Stimulated activated CD4-positive, alpha-beta T cell treated with anti-CD3 and anti-CD28 coated beads, TNF-alpha, amount 100 ng/mL, for 48 hours (primary cell): ENCODE measurements around the gene PLCD3.

Experiments used
- DNase-seq, 3 donors: peaks; one replicate each; pipeline ENCODE4 v3.0.0-alpha.2; 2020; ENCODE audit warnings: low read depth in 3 of 3

The PLCD3 gene, protein sequence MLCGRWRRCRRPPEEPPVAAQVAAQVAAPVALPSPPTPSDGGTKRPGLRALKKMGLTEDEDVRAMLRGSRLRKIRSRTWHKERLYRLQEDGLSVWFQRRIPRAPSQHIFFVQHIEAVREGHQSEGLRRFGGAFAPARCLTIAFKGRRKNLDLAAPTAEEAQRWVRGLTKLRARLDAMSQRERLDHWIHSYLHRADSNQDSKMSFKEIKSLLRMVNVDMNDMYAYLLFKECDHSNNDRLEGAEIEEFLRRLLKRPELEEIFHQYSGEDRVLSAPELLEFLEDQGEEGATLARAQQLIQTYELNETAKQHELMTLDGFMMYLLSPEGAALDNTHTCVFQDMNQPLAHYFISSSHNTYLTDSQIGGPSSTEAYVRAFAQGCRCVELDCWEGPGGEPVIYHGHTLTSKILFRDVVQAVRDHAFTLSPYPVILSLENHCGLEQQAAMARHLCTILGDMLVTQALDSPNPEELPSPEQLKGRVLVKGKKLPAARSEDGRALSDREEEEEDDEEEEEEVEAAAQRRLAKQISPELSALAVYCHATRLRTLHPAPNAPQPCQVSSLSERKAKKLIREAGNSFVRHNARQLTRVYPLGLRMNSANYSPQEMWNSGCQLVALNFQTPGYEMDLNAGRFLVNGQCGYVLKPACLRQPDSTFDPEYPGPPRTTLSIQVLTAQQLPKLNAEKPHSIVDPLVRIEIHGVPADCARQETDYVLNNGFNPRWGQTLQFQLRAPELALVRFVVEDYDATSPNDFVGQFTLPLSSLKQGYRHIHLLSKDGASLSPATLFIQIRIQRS

GRCh38 chr17:45132320-45132571 is at the start of gene PLCD3:
PLCD3 (minus strand) TSS chr17:45132515; CDS start chr17:45132410, 105 bp downstream.
- DNase-seq, result no peak

DNA sequence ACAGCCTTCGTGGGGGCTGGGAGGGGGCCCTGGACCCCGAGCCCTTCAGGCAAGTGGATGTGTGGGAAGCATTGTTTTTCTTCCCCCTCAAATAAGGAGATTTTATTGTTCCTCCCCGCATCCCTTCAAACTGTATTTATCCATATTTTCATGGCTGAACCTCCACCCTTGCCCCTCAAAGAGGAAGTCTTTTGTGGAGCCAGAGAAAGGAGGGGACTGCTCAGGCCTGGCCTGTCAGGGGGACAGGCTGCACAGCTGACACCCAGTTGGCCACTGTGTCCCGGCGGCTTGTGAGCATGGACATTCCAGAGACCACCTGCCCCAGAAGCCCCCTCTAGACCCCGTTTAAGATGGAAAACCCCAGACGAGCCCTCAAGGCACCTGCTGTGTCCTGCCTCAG is 45.2 kb upstream of the PLCD3 start:
- no peak for DNase-seq

- DNase-seq, result no peak
Observed at GRCh38 chr17:45175759-45176115, 43.4 kb upstream of the PLCD3 start.

DNA sequence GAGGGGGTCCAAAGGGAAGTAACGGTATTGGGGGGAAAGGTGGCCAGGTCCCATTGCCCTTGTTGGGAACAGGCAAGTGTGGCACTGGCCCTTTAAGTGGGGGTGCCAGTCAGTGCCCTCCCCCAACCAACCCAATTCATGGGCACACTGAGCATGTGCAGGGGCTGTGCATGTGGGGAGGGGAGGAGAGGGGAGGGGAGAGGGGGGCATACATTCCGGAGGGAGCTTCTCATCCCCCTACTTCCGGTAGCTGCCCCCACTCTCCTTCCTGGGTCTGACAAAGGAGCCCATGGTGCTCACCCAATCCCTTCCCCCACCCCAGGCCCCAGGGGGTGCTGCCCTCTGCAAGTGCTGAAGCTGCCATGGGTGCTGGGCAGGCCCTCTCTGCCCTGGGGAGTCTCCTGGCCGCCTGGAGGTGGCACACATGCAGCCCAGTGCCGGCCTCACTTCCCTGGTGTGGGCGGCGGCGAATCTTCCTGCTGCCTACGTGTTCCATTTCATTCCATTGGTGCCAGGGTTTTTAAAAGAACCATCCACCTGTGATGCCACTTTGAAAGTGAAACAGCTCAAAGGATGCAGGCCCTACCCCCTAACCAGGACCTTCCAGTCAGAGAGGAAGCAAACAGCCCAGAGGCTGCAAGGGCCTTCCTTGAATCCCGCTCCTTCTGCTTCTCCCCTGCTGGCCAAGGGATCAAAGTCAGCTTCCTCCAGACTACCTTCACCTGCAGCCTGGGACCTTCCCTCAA is 40.4 kb upstream of the PLCD3 start:
- peak; percentile 24 to 48 (median 30) for DNase-seq

GRCh38 chr17:45172232-45172540 is 39.9 kb upstream of the PLCD3 start:
- DNase-seq, result no peak

DNA sequence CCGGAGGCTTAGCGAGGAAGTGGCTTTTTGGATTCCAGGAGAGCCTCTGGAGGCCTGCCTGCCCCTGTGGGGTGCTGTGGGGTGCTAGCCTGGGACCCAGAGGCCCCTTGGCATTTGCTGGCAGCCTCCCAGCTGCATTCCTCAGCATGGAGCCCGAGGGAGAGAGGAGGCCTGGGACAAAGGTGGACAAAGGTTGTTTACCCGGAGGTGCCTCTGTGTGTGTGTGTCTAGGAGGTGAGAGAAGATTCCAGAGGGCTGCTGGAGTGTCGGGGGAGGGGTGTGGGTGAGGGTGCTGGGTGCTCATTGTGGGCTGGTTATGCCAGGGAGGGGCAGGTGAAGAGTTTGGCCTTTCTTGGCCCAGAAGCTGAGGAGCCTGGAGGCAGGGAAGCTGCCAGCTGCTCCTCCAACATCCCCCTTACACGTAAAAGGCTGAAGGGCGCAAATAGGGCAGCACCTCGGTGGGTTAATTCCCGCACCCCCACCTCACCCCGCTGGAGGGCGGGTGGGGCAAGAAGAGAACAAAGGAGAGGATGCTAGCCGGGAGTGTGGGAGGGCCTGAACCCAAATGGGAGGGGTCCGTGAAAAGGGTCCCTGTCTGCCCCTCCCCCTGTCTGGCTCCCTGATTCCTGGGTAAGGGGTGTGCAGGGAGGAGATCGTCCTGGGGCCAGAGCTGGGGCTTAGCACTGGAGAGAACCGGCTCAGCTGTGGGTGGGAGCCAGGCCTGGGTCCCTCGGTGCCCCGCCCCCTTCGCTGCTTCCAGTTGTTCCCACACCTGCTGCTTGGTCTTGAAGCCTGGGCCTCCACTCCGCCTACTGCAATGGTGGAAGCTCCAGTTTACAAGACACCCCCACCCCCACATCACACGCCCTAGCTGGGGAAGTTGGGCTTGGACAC is 39.3 kb upstream of the PLCD3 start:
- DNase-seq, result no peak

DNA sequence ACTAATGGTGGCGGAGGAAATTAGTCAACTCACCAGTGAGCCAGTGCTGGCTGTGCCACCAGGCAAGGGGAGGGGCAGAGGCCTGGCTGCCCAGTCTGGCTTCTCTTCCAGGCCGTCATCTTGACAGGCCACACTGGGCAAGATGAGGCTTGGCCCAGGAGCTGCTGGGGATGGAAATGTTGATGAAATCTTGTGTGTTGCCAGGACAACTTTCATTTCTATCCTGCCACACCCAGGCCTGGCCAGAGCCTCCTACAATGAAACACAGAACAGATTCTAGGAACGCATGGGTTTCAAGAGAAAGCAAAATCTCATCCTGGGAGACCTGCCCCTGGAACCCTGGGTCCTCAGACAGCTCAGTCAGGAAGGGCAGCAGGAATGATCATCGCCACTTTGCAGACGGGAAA is 38.6 kb upstream of the PLCD3 start:
- no peak for DNase-seq

- DNase-seq, result no peak
Observed at GRCh38 chr17:45170280-45170930, 38.1 kb upstream of the PLCD3 start.

DNA sequence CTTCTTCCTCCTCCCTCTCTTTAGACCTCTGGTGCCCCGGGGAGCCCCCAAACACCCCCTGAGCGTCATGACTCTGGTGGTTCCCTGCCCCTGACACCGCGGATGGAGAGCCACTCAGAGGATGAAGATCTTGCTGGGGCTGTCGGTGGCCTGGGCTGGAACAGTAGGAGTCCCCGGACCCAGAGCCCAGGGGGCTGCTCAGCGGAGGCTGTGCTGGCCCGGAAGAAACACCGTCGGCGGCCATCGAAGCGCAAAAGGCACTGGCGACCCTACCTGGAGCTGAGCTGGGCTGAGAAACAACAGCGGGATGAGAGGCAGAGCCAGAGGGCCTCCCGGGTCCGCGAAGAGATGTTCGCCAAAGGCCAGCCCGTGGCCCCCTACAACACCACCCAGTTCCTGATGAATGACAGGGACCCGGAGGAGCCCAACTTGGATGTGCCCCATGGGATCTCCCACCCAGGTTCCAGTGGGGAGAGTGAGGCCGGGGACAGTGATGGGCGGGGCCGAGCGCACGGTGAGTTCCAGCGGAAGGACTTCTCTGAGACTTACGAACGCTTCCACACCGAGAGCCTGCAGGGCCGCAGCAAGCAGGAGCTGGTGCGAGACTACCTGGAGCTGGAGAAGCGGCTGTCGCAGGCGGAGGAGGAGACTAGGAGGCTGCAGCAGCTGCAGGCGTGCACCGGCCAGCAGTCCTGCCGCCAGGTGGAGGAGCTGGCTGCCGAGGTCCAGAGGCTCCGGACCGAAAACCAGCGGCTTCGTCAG is 36.9 kb upstream of the PLCD3 start:
- DNase-seq, result no peak

DNA sequence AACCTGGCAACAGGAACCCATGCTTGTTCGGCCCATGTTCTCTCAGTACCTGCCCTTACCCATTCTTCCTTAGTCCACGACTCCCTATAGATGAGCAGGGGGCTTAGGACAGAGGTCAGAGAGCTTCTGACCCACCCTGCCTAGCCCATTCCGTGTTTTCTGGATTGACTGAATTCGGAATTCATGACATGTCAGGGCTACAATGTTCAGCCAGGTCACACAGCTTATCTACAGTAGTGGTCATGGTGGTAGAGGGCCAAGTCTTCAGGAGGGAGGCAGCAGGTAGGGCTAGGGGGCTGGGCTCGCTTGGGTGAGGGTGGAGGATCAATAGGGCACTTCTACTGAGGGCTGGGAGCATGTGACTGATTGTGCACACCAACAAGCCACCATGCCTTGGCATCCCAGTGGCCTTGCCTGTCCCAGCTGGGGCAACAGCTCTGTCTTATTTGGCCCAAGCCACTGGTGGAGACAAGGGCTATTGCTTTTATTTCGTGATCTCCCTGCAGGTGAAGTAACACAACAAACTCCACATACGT is 32.5 kb upstream of the PLCD3 start:
- DNase-seq, result no peak

- no peak for DNase-seq
Observed at GRCh38 chr17:45162025-45162687, 29.8 kb upstream of the PLCD3 start.

DNA sequence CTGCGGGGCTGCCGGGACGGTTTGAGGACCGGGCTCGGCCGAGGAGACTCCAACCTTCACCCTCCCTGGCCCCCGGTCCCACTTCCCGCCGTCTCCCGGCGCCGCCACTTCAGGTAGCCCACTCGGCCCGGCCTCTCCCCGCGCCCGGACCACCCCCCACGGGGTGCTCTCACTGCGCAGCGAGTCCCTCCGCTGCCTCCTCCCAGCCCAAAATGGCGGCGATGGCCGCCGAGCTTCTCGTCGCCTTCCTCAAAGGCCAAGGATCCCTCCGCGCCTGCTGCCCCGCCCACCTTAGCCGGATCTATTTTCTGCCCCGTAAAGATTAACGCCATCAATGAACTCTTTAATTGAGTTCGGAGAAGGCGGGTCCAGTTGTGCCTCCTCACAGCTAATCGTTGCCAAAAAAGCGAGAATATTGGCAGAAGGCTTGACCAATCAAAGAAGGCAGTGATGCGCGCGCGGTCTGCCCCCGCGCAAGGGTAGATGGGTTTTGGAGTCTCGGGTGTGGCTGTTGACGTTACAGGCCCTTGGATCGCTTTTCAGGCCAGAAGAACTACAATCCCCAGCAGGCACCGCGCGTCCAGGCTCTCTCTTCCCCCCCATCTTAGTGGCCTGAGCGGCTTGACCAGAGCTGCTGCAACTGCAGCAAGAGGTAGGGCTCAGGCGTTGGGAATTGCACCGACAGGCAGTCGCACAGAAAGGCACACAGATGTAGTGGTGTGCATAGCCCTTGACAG is 29.1 kb upstream of the PLCD3 start, which contains the start of gene HEXIM2:
HEXIM2 (plus strand) TSS at position 588 of the 737 bp plus-strand sequence. CDS start 919 bp downstream, outside the sequence.
- DNase-seq, result peak; percentile 95 to 97 (median 95)

- peak in 1 of 3 donors; percentile 21 for DNase-seq
Observed at GRCh38 chr17:45160447-45161287, 28.4 kb upstream of the PLCD3 start.

- DNase-seq, result no peak
Observed at GRCh38 chr17:45156242-45156641, 23.9 kb upstream of the PLCD3 start.

GRCh38 chr17:45155483-45155882 is 23.2 kb upstream of the PLCD3 start:
- no peak for DNase-seq

DNA sequence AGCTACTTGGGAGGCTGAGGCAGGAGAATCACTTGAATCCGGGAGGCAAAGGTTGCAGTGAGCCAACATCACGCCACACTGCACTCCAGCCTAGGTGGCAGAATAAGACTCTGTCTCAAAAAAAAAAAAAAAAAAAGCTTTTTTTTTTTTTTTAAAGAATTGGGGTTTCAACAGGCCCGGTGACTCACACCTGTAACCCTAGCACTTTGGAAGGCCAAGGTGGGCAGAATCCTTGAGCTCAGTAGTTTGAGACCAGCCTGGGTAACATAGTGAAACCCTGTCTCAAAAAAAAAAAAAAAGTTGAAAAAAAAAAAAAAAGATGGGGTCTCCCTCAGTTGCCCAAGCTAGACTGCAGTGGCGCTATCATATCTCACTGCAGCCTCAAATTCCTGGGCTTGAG is 22.7 kb upstream of the PLCD3 start:
- no peak for DNase-seq

DNA sequence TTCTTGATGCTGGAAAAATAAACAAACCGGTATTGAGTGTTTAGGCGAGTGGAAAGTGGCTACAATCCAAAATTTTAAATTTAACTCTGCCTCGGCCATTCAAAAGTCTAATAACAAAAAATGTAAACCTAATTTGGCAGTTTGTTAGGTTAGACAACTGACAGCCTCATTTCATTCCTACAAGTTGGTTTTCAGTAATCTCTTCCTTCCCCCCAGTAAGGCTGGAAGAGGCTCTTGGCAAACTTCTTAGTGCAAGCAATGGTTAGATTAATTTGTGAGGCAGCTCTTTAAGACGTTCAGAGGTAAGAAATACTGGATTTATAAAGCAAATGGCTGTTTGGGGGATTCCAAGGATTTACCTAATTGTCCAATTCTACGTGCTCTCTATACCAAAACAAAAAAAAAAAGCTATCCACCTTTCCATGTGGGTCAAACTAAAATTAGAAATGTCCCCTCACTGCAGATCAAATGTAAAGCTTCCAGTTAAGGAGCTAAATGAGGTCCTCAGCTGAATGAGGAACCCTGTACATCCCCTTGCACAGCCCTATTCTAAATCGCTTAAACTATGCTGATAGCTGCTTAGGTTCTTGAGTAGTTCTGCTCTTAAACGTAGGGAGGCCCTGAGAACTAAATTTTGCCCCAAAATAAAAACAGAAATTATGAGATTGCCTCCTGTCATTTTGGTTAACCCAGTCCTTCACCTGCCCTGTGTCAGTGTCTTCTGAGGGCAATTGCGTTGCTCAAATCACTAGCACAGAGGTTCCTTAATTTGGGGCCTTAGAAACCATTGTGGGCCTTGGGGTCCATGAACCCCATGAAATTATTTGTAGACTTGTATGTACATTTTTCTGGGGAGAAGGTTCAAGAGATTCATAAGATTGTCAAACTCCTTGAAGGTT is 18.8 kb upstream of the PLCD3 start:
- DNase-seq, result no peak
